Measurements from ENCODE around the gene UNC5C. TPM values are rescaled to one million over a fixed set of nuclear protein-coding genes. Genes with fewer than 3 reads are reported as not detected.

UNC5C gene
- total and polyA plus RNA-seq, 2 of the 8 experiments (the other 6 are each of a cell fraction or from before 2014, with no cell fraction given): 0.30 to 1.3 TPM

DNA sequence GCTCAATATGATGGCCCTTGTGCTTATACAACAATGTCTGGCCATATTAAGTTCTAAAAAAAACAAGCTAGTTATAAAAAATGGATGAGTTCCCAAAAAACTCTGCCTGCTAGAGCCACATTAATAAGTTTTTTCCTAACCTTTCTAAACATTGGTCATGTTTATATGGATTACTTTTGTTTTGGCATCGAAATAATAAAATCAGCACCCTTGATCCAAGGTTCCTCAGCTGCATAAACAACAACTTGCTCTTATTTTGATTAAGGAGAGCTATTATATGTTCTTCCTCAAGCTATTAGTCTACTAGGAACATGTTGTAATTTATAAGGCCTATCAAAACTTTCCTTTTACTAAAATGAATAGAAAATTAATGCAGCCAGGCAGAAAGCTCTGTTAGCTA is 48.4 kb downstream of the UNC5C start:
- Histone ChIP-seq H3K27ac (ENCODE audit: low read depth, low read length) (no peak overlapping the region), H3K79me1 (ENCODE audit: low read depth, low read length) (no peaks in the 10 kb centered on the region), H3K9me3 (ENCODE audit: insufficient read depth in 2 of 2, low read depth in 1 of 2, low read length in 1 of 2) (no peaks in the 10 kb centered on the region), H4K8ac (ENCODE audit: extremely low read depth, insufficient read depth, low read length) (no peak overlapping the region), H2BK120ac (replicated peaks; ENCODE audit: low read depth, low read length) (no peak overlapping the region), H3K79me2 (ENCODE audit: control insufficient read depth in 1 of 2, insufficient read depth in 2 of 2, low read length in 2 of 2) (no peaks in the 10 kb centered on the region), H3K23me2 (ENCODE audit: low read depth, low read length) (no peaks in the 10 kb centered on the region; the same call in 1 of the 2 replicates), H3K9ac (replicated peaks in 1 of 4; ENCODE audit: extremely low read depth in 1 of 4, low read depth in 3 of 4, low read length in 3 of 4) (no peak overlapping the region), H2BK12ac (ENCODE audit: low read depth, low read length) (no peak overlapping the region), H2AFZ (ENCODE audit: low read length) (no peak overlapping the region), H3K4me2 (ENCODE audit: insufficient read depth in 1 of 2, low read depth in 2 of 2, low read length in 2 of 2) (no peak overlapping the region), H3K18ac (ENCODE audit: extremely low read depth, low read length) (no peak overlapping the region), H3K56ac (replicated peaks; ENCODE audit: insufficient read length, low read depth, low read length) (no peak overlapping the region), H3K27me3 (replicated peaks in 1 of 4; ENCODE audit: control insufficient read depth in 3 of 4, extremely low read depth in 1 of 4, insufficient read depth in 3 of 4, low read length in 3 of 4) (no peaks in the 10 kb centered on the region), H2AK5ac (ENCODE audit: low read depth, low read length) (no peak overlapping the region), H3K4ac (replicated peaks; ENCODE audit: insufficient read length, low read depth, low read length) (no peak overlapping the region), H3K4me3 (ENCODE audit: extremely low read depth in 1 of 4, insufficient read depth in 2 of 4, low read depth in 3 of 4, low read length in 4 of 4) (no peak overlapping the region), H4K91ac (replicated peaks; ENCODE audit: insufficient read length, low read length) (no peak overlapping the region), H3K14ac (ENCODE audit: insufficient read length) (no peak overlapping the region), H3K4me1 (replicated peaks in 1 of 4; ENCODE audit: control insufficient read depth in 3 of 4, insufficient read depth in 4 of 4, low read length in 3 of 4) (no peaks in the 10 kb centered on the region), H2BK5ac (ENCODE audit: low read depth, low read length) (no peak overlapping the region), H2BK20ac (ENCODE audit: low read length) (no peak overlapping the region), H3K36me3 (ENCODE audit: control insufficient read depth in 2 of 4, insufficient read depth in 4 of 4, low read length in 3 of 4) (no peaks in the 10 kb centered on the region), H2BK15ac (ENCODE audit: low read length) (no peak overlapping the region), H4K5ac (ENCODE audit: insufficient read length, low read depth, low read length) (no peak overlapping the region), H4K20me1 (replicated peaks in 1 of 2; ENCODE audit: control insufficient read depth in 1 of 2, insufficient read depth in 2 of 2, low read length in 2 of 2) (no peaks in the 10 kb centered on the region), H3K23ac (ENCODE audit: insufficient read length) (no peak overlapping the region)
- FAIRE-seq (no peak), DNase-seq (ENCODE audit: low read depth in 1 of 2, low spot score in 2 of 2) (no peak)
- WGBS, 2 experiments (ENCODE audit: extremely low coverage in 1 of 2, insufficient coverage in 1 of 2, insufficient read length in 1 of 2, insufficient replicate concordance in 2 of 2, low coverage in 1 of 2, low lambda C conversion rate in 2 of 2, missing lambda C conversion rate in 1 of 2): 96% methylated on average over 1 of the region's 1 CpG; no CpG with 5 or more reads in 1 of the 2 experiments
- ChIA-PET CTCF (ENCODE audit: partially characterized antibody) (interaction anchor here (1.0 to 1.5 kb wide), 3 partner anchors 9 to 73 kb away, joined by 4 to 5 read pairs (median 5); no protein-coding TSS in a partner anchor), POLR2A (ENCODE audit: partially characterized antibody) (no interaction called here)
- TF ChIP-seq BRCA1 (IDR thresholded peaks at IDR 0.05; ENCODE audit: low read depth, low read length) (no peak), GTF2F1 (IDR thresholded peaks at IDR 0.05; ENCODE audit: borderline replicate concordance, low read depth, low read length) (no peak), EGR1 (IDR thresholded peaks at IDR 0.05; ENCODE audit: borderline replicate concordance, low read depth, low read length) (no peak), HDAC6 (IDR thresholded peaks at IDR 0.05; ENCODE audit: low read depth, low read length) (no peak), ASH2L (IDR thresholded peaks at IDR 0.05; ENCODE audit: low read length) (no peak), RFX5 (IDR thresholded peaks at IDR 0.05; ENCODE audit: borderline replicate concordance, low read depth, low read length) (no peak), POU5F1 (IDR thresholded peaks at IDR 0.05; ENCODE audit: low read depth, low read length) (no peak), KDM4A (IDR thresholded peaks at IDR 0.05; ENCODE audit: low read depth, low read length, severe bottlenecking) (no peak), POLR2AphosphoS5 (IDR thresholded peaks at IDR 0.05; ENCODE audit: low read depth, low read length) (no peak), CEBPB (IDR thresholded peaks at IDR 0.05; ENCODE audit: low read depth, low read length) (no peak), TEAD4 (IDR thresholded peaks at IDR 0.05; ENCODE audit: low read depth, low read length) (no peak), JUND (IDR thresholded peaks at IDR 0.05; ENCODE audit: low read length) (no peak), SP2 (IDR thresholded peaks at IDR 0.05; ENCODE audit: low read length) (no peak), SIRT6 (IDR thresholded peaks at IDR 0.05; ENCODE audit: low read length) (no peak), NRF1 (IDR thresholded peaks at IDR 0.05; ENCODE audit: low read depth, low read length) (no peak)
- TF ChIP-seq, protein P1, sequence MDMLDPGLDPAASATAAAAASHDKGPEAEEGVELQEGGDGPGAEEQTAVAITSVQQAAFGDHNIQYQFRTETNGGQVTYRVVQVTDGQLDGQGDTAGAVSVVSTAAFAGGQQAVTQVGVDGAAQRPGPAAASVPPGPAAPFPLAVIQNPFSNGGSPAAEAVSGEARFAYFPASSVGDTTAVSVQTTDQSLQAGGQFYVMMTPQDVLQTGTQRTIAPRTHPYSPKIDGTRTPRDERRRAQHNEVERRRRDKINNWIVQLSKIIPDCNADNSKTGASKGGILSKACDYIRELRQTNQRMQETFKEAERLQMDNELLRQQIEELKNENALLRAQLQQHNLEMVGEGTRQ (IDR thresholded peaks at IDR 0.05; ENCODE audit: low read length): no peak
